GM19468 (cell line): Measurements from ENCODE around the gene GALE.
"Not testable (repeated sequence)": the region's sequence is repeated elsewhere in the genome, so short reads cannot be mapped to it uniquely, and the experiment has no call there.

Experiments used
- ATAC-seq: cut with Tn5 transposase; IDR thresholded peaks from one replicate; pipeline ENCODE4 v1.9.1; 2021; ENCODE audit warnings: mild to moderate bottlenecking, moderate library complexity, moderate number of reproducible peaks; ENCODE audit not compliant: unreplicated experiment; ENCODE audit errors: extremely low read depth

Gene GALE

DNA sequence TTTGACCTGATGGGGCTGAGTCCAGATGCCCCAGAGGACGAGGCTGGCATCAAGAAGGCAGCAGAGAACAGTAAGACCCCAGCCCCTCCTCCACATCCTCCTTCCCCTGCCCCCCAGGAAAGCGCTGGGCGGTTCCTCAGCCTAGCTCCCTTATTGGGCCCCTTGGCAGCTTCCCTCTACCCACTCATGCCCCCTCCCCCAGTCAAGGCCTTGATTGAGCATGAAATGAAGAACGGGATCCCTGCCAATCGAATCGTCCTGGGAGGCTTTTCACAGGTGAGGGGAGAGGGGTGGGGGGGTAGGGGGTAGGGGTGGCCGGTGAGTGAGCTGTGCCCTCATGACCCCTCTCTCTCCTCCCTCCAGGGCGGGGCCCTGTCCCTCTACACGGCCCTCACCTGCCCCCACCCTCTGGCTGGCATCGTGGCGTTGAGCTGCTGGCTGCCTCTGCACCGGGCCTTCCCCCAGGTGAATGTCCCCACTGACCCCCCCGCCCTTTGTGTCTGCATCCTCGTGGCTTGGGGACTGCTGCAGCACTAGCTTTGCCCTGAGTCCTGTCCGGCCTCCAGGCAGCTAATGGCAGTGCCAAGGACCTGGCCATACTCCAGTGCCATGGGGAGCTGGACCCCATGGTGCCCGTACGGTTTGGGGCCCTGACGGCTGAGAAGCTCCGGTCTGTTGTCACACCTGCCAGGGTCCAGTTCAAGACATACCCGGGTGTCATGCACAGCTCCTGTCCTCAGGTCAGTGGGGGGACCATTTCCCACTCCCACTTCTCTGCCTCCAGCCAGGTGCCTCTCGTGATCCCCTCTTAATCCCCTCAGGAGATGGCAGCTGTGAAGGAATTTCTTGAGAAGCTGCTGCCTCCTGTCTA lies 6.5 kb downstream of the GALE start:
- ATAC-seq, result no peak

DNA sequence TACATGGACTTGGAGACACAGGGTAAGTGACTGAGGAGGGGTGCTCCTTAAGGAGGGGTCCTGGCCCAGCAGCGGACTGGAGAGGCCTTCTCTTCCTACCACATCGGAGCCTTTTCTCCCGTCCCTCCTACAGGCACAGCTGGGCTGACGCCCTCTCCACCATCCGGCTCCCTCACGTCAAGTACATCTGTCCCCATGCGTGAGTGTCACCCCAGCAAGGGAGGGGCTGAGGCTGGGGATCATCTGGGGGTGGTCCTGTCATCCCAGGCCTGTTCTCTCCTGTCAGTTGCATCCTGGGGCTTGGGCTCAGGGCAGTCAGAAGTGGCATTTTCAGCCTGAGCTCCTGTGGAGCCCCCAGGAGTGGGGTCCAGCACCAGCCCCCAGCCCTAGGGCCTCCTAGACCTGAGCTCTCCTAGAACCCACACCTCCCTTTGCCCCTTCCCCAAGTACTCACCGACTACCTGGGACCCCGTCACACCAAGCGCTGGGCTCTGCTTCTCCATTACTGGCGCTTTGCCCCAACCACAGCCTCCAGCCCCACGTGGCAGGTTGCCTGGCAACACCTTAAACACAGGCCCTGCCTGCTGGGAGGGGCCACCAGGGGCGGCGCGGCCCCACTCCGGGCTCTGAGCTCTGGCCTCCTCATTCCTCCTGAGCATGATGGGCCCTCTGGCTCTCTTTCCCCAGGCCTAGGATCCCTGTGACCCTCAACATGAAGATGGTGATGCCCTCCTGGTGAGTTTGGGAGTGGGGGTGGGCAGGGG lies 7.4 kb downstream of the GALE start:
- ATAC-seq, result no peak

DNA sequence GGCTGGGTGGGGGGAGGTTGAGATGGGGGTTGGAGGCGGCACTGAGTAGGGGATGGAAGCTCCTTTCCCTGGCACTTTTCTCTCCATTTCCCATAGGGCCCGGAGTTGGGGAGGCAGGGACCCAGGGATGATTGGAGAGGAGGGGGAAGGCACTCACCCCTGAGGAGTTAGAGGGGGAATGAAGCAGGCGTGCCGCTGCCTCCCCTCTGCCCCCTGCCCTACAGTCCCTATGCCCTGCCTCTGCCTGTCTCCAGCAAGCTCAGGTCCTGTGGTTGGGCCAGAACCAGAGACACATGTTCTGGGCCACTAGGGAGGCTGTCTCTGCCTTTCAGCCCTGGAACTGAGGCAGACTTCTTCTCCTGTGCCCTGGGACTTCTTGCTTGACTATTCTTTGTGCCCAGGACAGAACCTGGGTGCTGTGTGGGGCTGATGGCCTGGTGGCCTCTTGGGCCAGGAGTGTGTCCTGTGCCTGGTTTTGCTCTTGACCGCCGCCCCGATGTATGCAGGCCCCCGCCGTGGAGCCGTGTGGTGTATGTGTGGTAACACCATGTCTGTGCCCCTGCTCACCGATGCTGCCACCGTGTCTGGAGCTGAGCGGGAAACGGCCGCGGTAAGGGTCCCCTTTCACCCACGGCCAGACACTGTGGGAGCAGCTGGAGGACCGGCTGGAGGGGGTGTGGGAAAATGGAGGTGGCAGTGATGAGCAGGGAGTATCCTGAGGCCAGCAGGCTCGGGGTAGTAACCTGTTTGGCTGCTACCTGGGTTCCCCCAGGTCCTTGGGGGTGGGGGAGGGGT lies 8.2 kb downstream of the GALE start:
- no peak for ATAC-seq

DNA sequence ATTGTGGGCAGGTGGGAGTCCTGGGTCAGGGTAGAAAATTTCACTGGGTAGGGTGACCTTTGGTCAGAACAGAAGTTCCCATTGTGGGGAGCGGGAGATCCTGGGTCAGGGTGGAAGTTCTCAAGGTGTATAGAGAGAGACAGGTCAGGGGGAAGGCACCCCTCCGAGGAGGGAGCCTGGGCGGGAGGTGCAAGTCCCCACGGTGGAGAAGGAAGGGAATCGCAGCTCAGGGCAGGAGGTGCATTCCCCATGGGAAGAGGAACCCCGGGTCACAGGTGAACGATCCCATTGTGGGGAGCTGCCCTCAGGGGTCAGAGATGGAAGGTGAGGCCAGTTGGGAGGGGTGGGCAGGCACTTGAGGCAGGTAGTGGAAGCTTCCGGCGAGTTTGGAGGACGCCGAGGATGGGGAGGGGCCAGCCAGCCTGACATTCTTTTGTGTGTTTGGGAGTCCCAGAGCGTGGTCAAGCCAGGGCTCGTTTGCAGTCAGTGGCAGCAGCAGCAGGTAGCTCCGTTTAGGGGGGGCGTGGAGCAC lies 9.0 kb downstream of the GALE start:
- ATAC-seq, result no peak

DNA sequence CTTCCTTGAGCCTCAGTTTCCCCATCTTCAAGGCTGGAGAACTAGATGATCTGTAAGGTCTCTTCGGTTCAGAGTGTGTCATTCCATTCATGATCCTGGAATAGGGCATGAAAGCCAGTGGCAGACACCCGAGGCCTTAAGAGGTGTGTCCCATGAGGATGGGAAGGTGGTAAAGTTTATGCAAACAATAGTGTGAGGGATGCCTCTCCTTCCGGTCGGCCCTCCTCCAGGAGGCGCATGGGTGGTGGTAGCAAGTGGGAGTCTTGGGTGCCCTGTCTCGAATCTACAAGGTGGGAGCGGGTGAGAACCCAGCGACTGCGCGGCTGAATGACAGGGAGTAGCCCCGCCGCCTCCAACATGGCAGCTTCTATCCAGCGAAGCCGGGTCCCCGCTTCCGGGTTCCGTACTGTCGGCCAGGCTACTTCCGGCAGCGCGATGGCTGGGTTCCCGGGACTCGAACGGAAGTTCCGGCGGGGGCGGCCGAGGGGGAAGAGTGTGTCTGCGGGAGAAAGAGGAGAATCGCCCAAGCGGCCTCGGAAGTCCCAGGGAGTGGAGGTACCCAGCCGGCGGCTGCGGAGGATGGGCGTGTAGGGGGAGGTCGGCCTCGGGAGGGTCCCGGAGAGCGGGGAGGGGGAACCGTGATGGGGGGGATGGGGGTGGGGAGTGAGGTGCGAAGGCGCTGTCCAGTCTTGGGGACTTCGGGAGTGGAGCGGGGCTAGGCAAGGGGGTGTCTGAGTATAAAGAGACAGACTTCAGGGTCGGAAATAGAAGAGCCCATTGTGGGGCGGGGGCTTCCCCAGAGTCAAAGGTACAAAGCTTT lies 9.6 kb downstream of the GALE start, which contains the start of gene LYPLA2:
Gene LYPLA2 (plus strand): TSS at position 450 of the 820 bp plus-strand sequence. CDS start 1,538 bp downstream, outside the sequence.
- ATAC-seq, result no peak

DNA sequence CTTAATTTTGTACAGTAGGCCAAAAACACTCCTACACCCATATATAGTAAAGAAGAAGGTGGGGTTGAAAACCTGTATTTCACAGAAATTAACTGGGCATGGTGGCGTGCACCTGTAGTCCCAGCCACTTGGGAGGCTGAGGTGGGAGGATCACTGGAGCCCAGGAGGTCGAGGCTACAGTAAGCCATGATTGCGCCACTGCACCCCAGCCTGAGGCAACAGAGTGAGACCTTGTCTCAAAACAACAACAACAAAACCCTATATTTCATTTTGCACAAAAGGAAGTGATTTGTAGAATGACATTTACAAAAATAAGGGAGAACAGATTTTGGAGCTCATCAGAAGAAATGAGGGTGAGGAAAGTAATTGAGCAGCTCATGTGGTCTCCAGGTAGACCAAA lies 11.9 kb downstream of the GALE start:
- no peak for ATAC-seq

DNA sequence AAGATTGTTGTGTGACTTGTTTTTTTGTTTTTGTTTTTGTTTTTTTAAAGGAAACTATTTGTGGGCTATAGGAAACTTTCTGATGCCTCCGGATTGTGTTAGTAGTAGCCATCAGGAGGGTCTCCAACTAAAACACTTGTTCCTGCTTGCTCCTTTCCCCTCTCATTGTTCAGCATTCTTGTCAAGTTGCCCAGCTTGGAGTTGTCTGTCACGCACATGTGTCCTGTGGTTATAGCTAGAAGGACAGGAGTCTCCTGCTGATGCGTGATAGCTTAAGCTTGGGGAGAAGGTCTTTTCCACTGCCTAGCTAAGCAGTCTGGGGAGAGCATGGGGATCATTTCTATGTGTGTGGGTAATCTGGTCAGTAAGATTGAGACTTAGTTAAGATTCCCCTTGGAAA lies 12.9 kb downstream of the GALE start:
- no peak for ATAC-seq

DNA sequence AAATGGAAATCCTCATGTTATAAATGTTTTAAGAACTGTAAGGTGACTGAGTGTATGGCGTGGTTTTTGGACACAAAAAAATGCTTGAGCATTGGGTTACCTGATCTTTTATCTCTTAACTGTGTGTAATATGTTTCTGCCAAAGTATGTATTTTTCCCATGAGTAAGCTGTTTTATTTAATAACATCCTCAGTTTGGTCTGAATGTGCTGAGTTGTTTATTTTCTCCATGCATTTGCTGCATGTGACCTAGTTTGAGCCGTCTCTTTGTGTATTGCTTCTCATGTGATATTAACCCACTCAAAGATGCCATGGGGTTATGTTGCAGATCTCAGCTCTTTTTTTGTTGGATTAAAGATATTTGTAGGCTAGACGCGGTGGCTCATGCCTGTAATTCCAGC lies 15.7 kb downstream of the GALE start:
- no peak for ATAC-seq

GRCh38 chr1:23783141-23783540 lies 17.4 kb downstream of the GALE start:
- not testable (repeated sequence) for ATAC-seq

GRCh38 chr1:23779826-23780371 lies 20.7 kb downstream of the GALE start:
- ATAC-seq, result no peak

- ATAC-seq, result peak; percentile 34
Measured at GRCh38 chr1:23777979-23778814, 22.4 kb downstream of the GALE start, which contains the start of gene PITHD1. PITHD1 (plus strand) TSS chr1:23778418; CDS start chr1:23778516, 98 bp downstream.

DNA sequence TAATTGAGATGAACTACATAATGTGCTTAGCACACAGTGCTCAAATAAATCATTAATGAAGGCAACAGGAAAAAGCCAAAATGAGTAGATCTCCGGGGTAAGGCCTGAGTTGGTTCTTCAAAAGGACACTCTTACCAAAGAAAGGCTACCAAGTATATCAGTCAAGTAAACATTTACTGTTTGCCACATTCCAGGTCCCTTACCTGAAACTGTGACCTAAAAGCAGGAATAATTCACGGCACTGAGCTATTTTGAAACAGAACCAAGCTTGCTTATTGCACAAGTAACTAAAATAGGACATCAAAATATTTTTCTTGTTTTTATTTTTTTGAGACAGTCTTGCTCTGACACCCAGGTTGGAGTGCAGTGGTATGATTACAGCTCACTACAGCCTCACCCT lies 24.3 kb downstream of the GALE start:
- no peak for ATAC-seq

GRCh38 chr1:23774174-23774880 lies 26.2 kb downstream of the GALE start:
- ATAC-seq, result no peak

GRCh38 chr1:23772854-23773242 lies 27.7 kb downstream of the GALE start:
- no peak for ATAC-seq

GRCh38 chr1:23772049-23772853 lies 28.3 kb downstream of the GALE start:
- no peak for ATAC-seq

- ATAC-seq, result no peak
Measured at GRCh38 chr1:23768733-23769132, 31.8 kb downstream of the GALE start.
